GM12874 (cell line): ENCODE data around the gene EEF1G.

ENCODE experiments used
- TF ChIP-seq, protein P1 (sequence below): IDR thresholded peaks from 2 replicates; pipeline ENCODE4 v1.5.1; 2011; ENCODE audit warnings: low read depth, mild to moderate bottlenecking, control low read depth, low read length, moderate library complexity; ENCODE audit not compliant: insufficient read depth

EEF1G gene

DNA sequence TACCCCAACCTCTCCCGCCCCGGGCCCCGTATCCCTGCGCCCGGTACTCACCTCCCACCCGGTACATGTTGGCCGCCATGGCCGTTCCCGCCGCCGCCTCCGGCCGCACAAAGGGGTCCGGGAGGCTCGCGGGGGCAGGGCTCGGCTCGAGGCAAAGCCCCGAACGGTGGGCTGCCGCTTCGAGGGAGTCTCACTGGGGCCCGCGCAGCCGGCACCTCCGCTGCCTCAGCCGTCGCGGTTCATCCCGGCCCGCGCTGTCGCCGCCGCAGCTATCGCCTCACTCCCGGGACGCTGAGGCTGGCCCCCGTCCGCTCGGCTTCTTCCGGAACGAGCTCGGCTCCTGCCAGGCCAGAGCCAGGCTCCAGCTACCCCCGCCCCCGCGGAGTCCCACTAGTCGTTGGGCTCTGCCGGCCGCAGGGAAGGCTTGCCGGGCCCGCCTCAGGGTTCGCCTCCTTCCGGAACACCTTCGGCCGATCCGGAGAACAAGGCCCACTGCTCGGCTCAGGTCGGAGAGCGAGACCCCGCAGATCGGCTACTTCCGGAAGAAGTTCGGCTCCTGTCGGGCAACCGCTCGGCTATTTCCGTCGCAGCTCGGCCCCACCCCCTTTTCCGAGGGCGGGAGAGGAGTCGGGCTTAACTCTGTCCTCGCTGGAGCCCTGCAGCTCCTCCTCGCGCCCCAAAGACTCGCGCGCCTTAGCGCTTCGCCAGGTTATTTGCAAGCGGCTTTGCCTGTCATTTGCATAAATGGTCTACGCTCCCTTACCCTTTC is 27.9 kb upstream of the EEF1G start, which contains the start of gene MTA2:
Gene MTA2, minus strand, starts transcription at position 494 of the 769 bp plus-strand sequence. Its CDS starts 415 bp downstream, at position 79.
- TF ChIP-seq, protein P1, sequence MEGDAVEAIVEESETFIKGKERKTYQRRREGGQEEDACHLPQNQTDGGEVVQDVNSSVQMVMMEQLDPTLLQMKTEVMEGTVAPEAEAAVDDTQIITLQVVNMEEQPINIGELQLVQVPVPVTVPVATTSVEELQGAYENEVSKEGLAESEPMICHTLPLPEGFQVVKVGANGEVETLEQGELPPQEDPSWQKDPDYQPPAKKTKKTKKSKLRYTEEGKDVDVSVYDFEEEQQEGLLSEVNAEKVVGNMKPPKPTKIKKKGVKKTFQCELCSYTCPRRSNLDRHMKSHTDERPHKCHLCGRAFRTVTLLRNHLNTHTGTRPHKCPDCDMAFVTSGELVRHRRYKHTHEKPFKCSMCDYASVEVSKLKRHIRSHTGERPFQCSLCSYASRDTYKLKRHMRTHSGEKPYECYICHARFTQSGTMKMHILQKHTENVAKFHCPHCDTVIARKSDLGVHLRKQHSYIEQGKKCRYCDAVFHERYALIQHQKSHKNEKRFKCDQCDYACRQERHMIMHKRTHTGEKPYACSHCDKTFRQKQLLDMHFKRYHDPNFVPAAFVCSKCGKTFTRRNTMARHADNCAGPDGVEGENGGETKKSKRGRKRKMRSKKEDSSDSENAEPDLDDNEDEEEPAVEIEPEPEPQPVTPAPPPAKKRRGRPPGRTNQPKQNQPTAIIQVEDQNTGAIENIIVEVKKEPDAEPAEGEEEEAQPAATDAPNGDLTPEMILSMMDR = no peak

DNA sequence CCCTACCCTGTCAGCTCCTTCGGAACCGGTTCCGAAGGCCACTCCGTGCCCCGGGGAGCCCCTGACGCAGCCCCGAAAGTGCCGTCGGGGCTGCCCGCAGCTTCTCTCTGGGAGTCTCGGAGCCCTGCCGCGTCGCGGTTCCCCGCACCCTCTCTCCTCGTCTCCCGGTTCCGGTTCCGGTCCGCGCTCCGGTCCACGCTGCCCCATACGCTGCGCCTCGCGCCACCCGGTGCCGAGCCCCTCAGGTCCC is 27.4 kb upstream of the EEF1G start:
- TF ChIP-seq, protein P1 = no peak

DNA sequence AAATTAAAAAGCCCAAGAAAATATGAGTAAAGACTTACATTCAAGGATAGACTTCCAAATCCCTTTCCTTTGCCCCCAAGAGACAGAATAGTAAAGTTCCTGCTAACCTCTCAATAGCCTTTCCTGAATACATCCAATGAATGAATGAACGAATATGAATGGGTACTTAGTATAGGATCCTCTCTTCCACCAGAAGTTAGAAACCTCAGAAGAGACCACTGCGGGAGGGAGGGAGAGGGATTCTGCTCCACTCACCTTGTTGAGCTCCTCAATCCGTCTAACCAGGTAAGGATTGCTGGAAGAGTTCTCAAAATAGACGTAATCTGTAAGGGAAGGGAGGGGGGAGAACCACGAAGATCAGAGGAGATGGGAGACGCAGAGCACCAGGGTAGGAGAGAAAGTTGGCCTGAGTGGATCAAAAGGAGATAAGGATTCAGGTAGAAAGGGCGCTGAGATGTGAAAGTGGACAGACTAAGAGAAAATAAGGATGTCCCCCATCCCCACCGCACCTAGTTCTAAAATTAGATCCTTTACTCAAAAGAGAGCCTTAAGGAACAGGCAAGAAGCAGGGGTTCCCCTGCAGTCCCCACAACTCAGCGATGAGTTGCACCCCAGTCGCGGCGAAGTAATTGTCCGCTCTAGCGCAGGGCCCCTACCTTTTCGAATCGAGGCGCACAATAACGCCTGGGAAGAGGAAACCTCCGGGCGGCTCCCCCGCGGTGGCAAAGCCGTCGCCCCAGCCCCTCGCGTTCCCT is 26.9 kb upstream of the EEF1G start:
- TF ChIP-seq, protein P1 = no peak

DNA sequence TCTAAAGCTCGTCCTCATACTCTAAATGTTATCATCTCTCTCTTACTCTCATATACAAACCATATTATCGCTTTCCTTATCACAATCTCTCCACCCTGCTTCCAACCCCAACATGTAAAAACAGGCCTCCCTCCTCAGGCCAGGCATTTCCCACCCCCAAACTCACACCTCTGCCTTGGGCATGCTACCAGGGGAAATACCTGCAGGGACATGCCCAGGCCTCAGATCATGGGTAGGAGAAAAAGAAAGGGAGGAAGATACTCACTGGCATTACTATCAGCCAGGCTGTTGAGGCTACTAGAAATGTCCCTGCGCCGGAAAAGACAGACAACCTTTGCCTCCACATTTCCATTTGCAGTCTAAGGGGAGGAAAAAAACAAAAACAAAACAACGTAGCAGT is 26.2 kb upstream of the EEF1G start:
- TF ChIP-seq, protein P1 = no peak

DNA sequence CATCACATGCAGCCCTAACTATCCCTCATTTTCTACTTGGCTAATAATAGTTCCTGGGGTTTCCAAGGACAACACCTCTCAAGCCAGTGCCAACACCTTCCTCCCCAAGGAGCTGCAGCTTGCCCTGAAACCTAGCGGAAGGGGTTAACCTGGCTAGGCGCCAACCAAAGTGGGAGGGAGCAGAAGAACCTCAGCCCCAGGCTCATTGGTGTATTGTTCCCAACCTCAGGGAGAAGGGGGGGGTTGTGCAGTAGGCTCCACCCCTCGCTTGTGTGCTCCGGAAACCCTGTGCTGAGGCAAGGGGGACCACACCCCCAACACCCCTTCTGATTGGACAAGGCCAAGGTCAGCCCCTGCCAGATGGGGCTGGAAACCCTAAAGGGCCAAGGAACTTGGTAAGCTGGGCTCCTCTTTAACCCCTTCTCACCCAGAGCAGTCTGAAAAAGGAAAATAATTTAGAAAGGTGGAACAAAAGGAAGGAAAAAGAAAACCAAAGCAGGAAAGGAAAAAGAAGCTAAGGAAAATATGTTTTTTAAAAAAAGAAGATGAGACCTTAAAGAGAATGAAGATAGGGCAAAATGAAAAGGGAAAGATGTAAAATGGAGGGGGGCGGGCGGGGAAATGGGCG is 25.5 kb upstream of the EEF1G start:
- TF ChIP-seq, protein P1 = no peak

DNA sequence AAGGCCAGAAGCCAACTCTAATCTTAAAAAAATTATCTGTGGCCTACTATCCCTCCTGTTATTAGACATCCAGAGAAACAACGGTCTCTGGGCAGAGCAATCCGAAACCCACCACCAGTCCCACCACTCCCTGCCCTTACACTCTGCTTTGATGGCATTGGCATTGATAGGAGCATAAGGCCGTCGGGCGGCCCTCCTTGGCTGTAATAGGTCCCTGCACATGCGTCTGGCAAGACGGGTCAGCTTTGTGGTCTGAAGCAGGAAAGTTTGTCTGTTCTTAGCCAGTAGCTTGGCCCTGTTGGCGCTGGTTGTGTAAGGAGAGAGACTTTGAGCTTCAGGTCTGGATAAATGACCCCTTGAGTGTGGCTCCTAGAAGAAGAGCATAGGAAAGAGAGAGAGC is 21.4 kb upstream of the EEF1G start:
- TF ChIP-seq, protein P1 = no peak

DNA sequence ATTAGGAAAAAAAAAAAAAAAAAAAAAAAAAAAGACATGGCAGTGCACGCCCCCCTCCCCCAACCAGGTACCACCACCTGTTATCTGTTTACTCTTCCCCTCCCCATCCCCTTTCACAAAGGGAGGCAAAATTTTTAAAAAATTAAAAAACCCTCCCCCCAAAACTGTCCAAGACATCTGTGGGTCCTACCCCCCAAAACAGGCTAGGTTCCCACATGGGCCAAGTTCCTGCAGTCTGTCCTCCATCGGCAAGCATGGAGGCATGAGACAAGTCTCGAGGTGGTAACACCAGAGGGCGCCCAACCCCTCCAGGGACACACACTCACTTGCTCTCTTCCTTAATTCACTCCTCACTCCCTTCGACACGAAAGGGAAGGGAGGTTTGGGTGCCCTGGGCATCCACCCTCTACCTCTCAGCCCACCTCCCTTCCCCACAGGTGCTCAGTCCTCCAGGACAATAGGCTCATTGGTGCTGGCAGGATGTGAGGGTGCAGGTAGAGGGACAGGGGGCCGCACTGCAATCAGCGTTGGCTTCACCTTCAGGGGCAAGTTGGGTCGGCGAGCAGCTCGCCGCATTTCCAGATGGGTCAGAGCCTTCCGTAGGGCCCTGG is 19.8 kb upstream of the EEF1G start:
- TF ChIP-seq, protein P1 = peak; percentile 73
